Stimulated activated naive CD4-positive, alpha-beta T cell treated with Interleukin-2 at 50 U/mL for 16 hours (primary cell): Measurements from ENCODE around the gene SETD2.
"Not testable (repeated sequence)": the region's sequence is repeated elsewhere in the genome, so short reads cannot be mapped to it uniquely, and the experiment has no call there.

Source experiments
- DNase-seq: peaks from one replicate; lab custom pipeline; 2025; lab: John Stamatoyannopoulos, UW

The SETD2 gene

DNA sequence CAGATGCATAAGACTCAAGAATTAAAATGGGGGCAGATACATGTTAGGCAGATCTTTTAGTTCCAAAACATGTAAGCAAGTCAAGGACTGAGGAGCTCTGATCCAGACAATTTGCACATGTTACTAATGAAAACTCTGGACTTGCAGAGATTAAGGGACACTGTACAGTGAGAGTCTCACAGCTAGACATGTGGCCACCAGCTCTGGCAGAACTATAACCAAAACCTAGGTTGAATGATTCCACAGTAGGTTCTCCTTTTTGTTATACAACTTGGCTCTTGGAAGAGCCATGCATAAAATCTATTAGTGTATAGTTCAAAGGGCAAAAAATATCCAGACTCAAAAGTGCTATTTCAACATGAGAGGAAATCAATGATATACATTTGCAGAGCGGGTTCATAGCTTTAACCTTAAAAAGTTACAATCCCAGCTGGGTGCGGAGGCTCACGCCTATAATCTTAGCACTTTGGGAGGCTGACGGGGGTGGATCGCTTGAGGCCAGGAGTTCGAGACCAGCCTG is 61.8 kb downstream of the SETD2 start:
- DNase-seq: no peak

DNA sequence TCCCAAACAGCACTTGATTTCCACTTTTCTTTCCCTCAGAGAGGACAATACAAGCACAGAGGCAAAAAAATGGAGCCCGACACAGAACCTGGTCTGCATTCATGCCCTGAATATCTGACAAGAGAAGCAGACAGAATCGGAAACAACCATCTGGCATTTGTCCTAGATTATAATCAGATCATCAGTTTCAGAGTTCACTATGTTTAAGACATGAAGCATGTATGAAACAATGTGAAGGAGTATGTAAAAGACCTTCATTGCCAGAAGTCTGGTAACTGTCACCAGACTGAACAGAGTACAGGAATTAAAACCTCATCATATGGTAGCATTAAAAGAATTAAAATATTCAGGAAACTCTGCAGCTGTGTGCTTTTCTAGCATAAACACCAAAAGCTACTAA is 65.0 kb downstream of the SETD2 start:
- DNase-seq: no peak

GRCh38 chr3:47097864-47098263 is 66.0 kb downstream of the SETD2 start:
- DNase-seq: no peak

- no peak for DNase-seq
Observed at GRCh38 chr3:47096959-47097358, 67.0 kb downstream of the SETD2 start.

DNA sequence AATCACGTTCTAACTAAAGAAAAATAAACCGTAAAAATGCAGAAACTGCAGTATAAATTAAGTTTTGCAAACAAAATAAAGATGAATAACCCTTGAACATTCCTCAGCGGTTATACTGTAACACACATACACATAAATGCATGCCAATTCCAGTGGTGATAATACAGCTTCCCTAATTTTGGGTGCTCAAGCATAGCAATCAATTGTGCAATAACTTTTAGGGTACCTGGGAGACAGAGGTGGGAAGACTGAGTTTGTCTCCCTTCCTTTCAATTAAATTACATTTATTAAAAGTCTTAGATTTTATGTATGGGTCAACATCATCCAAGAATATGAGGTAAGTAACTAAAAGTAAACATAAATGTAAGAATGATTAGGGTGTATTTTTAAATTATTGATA is 71.8 kb downstream of the SETD2 start:
- no peak for DNase-seq

GRCh38 chr3:47089630-47090029 is 74.3 kb downstream of the SETD2 start:
- DNase-seq: no peak

DNA sequence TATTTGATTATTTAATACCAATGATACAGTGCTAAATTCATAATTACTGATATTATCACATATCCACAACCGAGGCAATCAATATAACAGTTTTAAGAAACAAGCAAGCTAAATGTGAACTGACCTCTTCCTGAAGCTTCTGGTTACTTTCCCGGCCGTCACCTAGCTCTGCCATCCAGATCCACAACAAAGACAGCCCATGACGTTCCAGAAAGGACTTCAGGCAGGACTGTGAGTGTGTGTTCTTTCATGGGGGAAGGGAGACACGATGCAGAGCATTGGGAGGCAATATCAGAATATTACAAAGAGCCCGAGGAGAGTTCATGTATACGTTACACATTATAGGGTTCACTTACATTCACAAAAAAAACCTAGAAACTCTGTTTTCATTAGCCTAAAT is 77.8 kb downstream of the SETD2 start:
- DNase-seq: no peak

DNA sequence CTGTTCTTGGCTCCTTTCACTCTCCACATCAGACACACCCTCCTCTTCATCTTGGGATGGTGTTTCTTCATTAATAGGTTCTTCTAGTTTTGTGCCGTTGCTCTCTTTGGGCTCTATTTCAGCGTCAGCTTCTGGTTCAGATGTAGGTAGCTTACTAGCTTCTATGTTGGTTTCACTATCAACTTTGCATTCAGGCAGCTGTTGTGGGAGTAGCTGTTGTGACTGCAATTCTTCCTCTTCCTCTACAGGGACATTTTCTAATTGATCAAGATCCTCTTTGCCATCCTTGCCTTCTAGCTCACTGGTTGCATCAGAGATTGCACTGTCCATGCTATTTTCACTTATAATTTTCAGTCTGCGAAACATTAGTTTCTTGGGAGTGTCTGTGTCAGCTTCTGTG is 80.1 kb downstream of the SETD2 start:
- DNase-seq: no peak

DNA sequence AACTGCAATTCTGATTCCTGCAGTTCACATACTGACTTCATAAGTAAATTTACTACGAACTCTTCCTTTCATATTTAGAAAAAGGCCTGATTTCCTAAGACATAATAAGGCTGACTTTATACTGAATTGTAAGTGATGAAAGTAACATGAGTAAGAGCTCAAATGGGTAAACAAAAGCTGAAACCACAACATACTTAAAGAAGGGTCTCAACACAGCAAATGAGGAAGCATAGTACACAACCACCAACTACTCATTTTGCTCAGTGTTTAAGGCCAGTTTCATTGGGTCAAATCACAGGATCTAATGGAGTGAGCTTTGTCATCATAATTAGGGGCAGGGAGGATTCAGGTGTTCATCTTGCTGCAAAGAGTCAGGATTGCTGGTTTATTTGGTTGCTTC is 81.4 kb downstream of the SETD2 start:
- no peak for DNase-seq

- no peak for DNase-seq
Observed at GRCh38 chr3:47079432-47079831, 84.5 kb downstream of the SETD2 start.

DNA sequence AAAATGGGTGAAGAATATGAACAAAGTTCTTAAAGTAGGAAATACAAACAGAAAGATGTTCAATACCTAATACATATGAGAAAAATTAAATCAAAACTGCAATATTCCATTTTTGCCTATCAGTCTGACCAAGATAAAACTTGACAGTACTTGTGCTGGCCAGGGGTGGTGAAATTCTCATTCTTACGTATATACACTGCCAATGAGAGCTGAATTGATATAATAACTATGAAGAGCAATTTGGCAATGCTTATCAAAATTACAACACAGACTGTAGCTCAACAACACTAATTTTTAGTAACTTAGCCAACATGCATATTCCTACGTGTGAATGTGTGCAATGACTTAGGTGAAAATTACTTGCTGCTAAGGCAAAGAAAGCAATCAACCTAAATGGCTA is 90.2 kb downstream of the SETD2 start:
- DNase-seq: no peak

DNA sequence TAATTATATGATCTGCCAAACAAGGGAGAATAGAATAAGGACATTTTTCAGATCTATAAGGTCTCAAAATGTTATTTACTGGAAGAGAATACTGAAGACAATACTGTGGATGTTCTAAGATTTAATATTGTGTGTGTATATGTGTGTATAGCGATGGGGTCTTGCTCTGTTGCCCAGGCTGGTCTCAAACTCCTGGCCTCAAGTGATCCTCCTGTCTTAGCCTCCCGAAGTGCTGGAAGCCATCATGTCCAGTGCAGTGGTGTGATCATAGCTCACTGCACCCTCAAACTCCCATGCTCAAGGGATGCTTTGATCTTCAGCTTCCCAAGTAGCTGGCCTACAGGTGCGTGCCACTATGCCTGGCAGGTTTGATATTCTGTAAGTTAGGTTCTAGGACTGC is 93.1 kb downstream of the SETD2 start:
- no peak for DNase-seq

DNA sequence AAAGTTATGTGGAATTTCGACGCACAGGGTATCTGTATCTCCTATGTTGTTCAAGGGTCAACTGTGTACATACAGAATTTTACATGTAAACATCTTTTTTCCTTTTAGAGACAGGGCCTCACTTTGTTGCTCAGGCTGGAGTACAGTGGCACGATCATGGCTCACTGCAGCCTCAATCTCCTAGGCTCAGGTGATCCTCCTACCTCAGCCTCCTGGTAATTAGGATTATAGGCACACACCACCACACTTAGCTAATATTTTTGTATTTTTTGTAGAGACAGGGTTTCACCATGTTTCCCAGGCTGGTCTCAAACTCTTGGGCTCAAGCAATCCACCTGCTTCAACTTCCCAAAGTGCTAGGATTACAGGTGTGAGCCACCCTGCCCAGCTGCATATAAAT is 97.7 kb downstream of the SETD2 start:
- DNase-seq: not testable (repeated sequence)

GRCh38 chr3:47065681-47066080 is 98.2 kb downstream of the SETD2 start:
- DNase-seq: no peak

DNA sequence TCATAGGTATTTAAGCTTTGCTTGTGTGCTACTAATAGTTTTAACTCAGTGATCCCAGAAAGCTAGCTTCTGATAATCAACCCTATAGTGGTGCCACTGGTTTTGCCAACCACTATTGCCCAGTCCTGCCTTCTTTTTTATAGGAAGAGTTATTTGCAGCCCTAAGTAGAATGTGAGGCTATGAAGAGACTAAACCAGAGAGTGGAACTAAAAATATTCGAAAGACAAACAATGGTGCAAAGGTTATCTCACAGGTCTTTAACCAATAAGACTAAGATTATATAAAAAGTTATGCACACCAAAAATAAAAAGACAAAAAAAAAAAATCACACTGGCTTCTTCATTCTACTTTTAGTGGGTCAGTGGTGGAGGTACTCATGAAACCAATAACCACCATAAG is 98.9 kb downstream of the SETD2 start:
- no peak for DNase-seq

GRCh38 chr3:47057212-47057671 is 106.7 kb downstream of the SETD2 start:
- peak; percentile 54 for DNase-seq

- DNase-seq: no peak
Observed at GRCh38 chr3:47056705-47057104, 107.2 kb downstream of the SETD2 start.

GRCh38 chr3:47054412-47054811 is 109.5 kb downstream of the SETD2 start:
- no peak for DNase-seq

- no peak for DNase-seq
Observed at GRCh38 chr3:47047673-47048072, 116.2 kb downstream of the SETD2 start.

- DNase-seq: no peak
Observed at GRCh38 chr3:47047069-47047468, 116.8 kb downstream of the SETD2 start.

GRCh38 chr3:47042231-47042791 is 121.6 kb downstream of the SETD2 start:
- no peak for DNase-seq

- DNase-seq: no peak
Observed at GRCh38 chr3:47041114-47041513, 122.8 kb downstream of the SETD2 start.

GRCh38 chr3:47037302-47037701 is 126.6 kb downstream of the SETD2 start:
- DNase-seq: not testable (repeated sequence)

- DNase-seq: no peak
Observed at GRCh38 chr3:47036145-47036544, 127.8 kb downstream of the SETD2 start.
